ENCODE measurements around the gene CCDC88B. TPM values are rescaled to one million over a fixed set of nuclear protein-coding genes. Genes with fewer than 3 reads are reported as not detected.

The CCDC88B gene
- total and polyA plus RNA-seq, 2 of the 8 experiments (the other 6 are each of a cell fraction or from before 2014, with no cell fraction given), result 5.9 to 12.5 TPM

GRCh38 chr11:64333556-64333955 lies 6.4 kb upstream of the CCDC88B start:
- no peak overlapping the region for H3K18ac ChIP-seq (ENCODE audit: extremely low read depth, low read length)
- H2BK12ac ChIP-seq (ENCODE audit: low read depth, low read length), result no peak overlapping the region
- H2AFZ ChIP-seq (ENCODE audit: low read length), result no peak overlapping the region
- no peak overlapping the region for H3K23ac ChIP-seq (ENCODE audit: insufficient read length)
- H2BK20ac ChIP-seq (ENCODE audit: low read length), result no peak overlapping the region
- H3K79me1 ChIP-seq (ENCODE audit: low read depth, low read length), result no peaks in the 10 kb centered on the region
- H3K14ac ChIP-seq (ENCODE audit: insufficient read length), result no peak overlapping the region
- H2BK15ac ChIP-seq (ENCODE audit: low read length), result no peak overlapping the region
- no peak for DNase-seq (ENCODE audit: low read depth in 1 of 2, low spot score in 2 of 2)
- TF ChIP-seq BRCA1 (IDR thresholded peaks at IDR 0.05; ENCODE audit: low read depth, low read length), result no peak
- TF ChIP-seq BCL11A (IDR thresholded peaks at IDR 0.05; ENCODE audit: low read depth in 2 of 2, low read length in 2 of 2), result no peak
- TF ChIP-seq EZH2 (IDR thresholded peaks at IDR 0.05; ENCODE audit: low read depth, low read length, severe bottlenecking), result no peak
- TF ChIP-seq CEBPB (IDR thresholded peaks at IDR 0.05; ENCODE audit: low read depth, low read length), result no peak
- TF ChIP-seq CREB1 (IDR thresholded peaks at IDR 0.05), result no peak
- TF ChIP-seq KDM5A (IDR thresholded peaks at IDR 0.05; ENCODE audit: low read length), result no peak
- no peak for TF ChIP-seq POLR2A (IDR thresholded peaks at IDR 0.05; ENCODE audit: control extremely low read depth in 1 of 2, low read depth in 2 of 2, low read length in 2 of 2)
- TF ChIP-seq SP1 (IDR thresholded peaks at IDR 0.05; ENCODE audit: low read depth, low read length), result no peak
- TF ChIP-seq TEAD4 (IDR thresholded peaks at IDR 0.05; ENCODE audit: low read depth, low read length), result no peak
- TF ChIP-seq KDM1A (IDR thresholded peaks at IDR 0.05; ENCODE audit: borderline replicate concordance, low read length), result no peak
- no peak for TF ChIP-seq SUZ12 (IDR thresholded peaks at IDR 0.05; ENCODE audit: low read length)
- peaks cover 2% of the 10 kb centered on the region; the same call in 1 of the 2 replicates for H3K23me2 ChIP-seq (ENCODE audit: low read depth, low read length)
- ChIA-PET POLR2A (ENCODE audit: partially characterized antibody) (interaction anchor here (0.8 to 7.3 kb wide), 5 partner anchors 17 to 529 kb away, joined by 3 to 61 read pairs (median 4); partner anchors contain the start of genes PRDX5 and TRMT112), CTCF (ENCODE audit: partially characterized antibody) (interaction anchor here (0.7 to 37.6 kb wide), 5 partner anchors 11 to 115 kb away, joined by 3 to 614 read pairs (median 20); partner anchors contain the start of genes CATSPERZ, CCDC88B, ESRRA and PRDX5)
- H4K20me1 ChIP-seq (replicated peaks in 1 of 2; ENCODE audit: control insufficient read depth in 1 of 2, insufficient read depth in 2 of 2, low read length in 2 of 2), result peaks cover 0 to 2% of the 10 kb centered on the region in 2 experiments
- no peak overlapping the region for H3K27ac ChIP-seq (ENCODE audit: low read depth, low read length)
- H2BK5ac ChIP-seq (ENCODE audit: low read depth, low read length), result no peak overlapping the region
- H4K8ac ChIP-seq (ENCODE audit: extremely low read depth, insufficient read depth, low read length), result no peak overlapping the region
- H3K9me3 ChIP-seq (ENCODE audit: insufficient read depth in 2 of 2, low read depth in 1 of 2, low read length in 1 of 2), result no peaks in the 10 kb centered on the region
- H4K91ac ChIP-seq (replicated peaks; ENCODE audit: insufficient read length, low read length), result no peak overlapping the region
- no peak overlapping the region for H3K4me3 ChIP-seq (ENCODE audit: extremely low read depth in 1 of 4, insufficient read depth in 2 of 4, low read depth in 3 of 4, low read length in 4 of 4)
- FAIRE-seq, result no peak
- H3K4me2 ChIP-seq (ENCODE audit: insufficient read depth in 1 of 2, low read depth in 2 of 2, low read length in 2 of 2), result no peak overlapping the region
- no peak overlapping the region for H4K5ac ChIP-seq (ENCODE audit: insufficient read length, low read depth, low read length)
- no peaks in the 10 kb centered on the region for H3K79me2 ChIP-seq (ENCODE audit: control insufficient read depth in 1 of 2, insufficient read depth in 2 of 2, low read length in 2 of 2)
- H3K4me1 ChIP-seq (replicated peaks in 1 of 4; ENCODE audit: control insufficient read depth in 3 of 4, insufficient read depth in 4 of 4, low read length in 3 of 4), result peaks cover 0 to 9% (median 4%) of the 10 kb centered on the region in 4 experiments; a peak in 6 of 7 replicates
- H2AK5ac ChIP-seq (ENCODE audit: low read depth, low read length), result no peak overlapping the region
- WGBS, 2 experiments (ENCODE audit: extremely low coverage in 1 of 2, insufficient coverage in 1 of 2, insufficient read length in 1 of 2, insufficient replicate concordance in 2 of 2, low coverage in 1 of 2, low lambda C conversion rate in 2 of 2, missing lambda C conversion rate in 1 of 2), result 87% methylated on average over 8 of the region's 8 CpGs; no CpG with 5 or more reads in 1 of the 2 experiments
- H3K4ac ChIP-seq (replicated peaks; ENCODE audit: insufficient read length, low read depth, low read length), result no peak overlapping the region
- H3K56ac ChIP-seq (replicated peaks; ENCODE audit: insufficient read length, low read depth, low read length), result no peak overlapping the region
- no peak overlapping the region for H2BK120ac ChIP-seq (replicated peaks; ENCODE audit: low read depth, low read length)
- H3K36me3 ChIP-seq (ENCODE audit: control insufficient read depth in 2 of 4, insufficient read depth in 4 of 4, low read length in 3 of 4), result no peaks in the 10 kb centered on the region
- H3K9ac ChIP-seq (replicated peaks in 1 of 4; ENCODE audit: extremely low read depth in 1 of 4, low read depth in 3 of 4, low read length in 3 of 4), result no peak overlapping the region
- no peaks in the 10 kb centered on the region for H3K27me3 ChIP-seq (replicated peaks in 1 of 4; ENCODE audit: control insufficient read depth in 3 of 4, extremely low read depth in 1 of 4, insufficient read depth in 3 of 4, low read length in 3 of 4)

All from H1 (cell line).